ENCODE results near the gene PRKCE. TPM values are rescaled to one million over a fixed set of nuclear protein-coding genes. Genes with fewer than 3 reads are reported as not detected.

Gene PRKCE
- polyA plus RNA-seq, 1 of the 3 experiments (the other 2 are of a cell fraction): 16.3 TPM

DNA sequence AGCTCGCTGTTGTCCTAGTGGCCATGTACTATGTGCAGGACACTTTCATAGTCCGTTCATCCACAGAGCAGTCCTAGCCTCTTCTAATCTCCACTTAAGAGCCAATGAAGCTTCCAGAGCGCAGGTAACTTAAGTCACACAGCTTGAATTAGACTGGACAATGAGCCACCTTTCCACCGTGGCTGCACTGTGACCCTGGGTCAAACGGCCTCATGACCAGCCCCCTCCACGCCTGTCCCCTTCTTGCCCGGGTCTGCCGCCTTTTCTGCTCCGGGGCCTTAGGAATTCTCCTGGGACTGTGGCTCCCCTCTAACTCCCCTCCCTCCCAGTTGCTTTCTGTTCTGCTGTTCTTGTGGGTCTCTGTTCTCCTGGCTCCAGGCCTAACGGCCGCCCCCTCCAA lies 8.4 kb upstream of the PRKCE start (continued):
- TF ChIP-seq, protein P1, sequence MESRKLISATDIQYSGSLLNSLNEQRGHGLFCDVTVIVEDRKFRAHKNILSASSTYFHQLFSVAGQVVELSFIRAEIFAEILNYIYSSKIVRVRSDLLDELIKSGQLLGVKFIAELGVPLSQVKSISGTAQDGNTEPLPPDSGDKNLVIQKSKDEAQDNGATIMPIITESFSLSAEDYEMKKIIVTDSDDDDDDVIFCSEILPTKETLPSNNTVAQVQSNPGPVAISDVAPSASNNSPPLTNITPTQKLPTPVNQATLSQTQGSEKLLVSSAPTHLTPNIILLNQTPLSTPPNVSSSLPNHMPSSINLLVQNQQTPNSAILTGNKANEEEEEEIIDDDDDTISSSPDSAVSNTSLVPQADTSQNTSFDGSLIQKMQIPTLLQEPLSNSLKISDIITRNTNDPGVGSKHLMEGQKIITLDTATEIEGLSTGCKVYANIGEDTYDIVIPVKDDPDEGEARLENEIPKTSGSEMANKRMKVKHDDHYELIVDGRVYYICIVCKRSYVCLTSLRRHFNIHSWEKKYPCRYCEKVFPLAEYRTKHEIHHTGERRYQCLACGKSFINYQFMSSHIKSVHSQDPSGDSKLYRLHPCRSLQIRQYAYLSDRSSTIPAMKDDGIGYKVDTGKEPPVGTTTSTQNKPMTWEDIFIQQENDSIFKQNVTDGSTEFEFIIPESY (IDR thresholded peaks at IDR 0.05; ENCODE audit: borderline replicate concordance, low read depth): no peak
- TF ChIP-seq EZH2phosphoT487 (IDR thresholded peaks at IDR 0.05; ENCODE audit: borderline replicate concordance, low read depth): no peak
- TF ChIP-seq, protein P2, sequence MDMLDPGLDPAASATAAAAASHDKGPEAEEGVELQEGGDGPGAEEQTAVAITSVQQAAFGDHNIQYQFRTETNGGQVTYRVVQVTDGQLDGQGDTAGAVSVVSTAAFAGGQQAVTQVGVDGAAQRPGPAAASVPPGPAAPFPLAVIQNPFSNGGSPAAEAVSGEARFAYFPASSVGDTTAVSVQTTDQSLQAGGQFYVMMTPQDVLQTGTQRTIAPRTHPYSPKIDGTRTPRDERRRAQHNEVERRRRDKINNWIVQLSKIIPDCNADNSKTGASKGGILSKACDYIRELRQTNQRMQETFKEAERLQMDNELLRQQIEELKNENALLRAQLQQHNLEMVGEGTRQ (IDR thresholded peaks at IDR 0.05; ENCODE audit: borderline replicate concordance, low read depth, low read length): no peak
- TF ChIP-seq, protein P3, sequence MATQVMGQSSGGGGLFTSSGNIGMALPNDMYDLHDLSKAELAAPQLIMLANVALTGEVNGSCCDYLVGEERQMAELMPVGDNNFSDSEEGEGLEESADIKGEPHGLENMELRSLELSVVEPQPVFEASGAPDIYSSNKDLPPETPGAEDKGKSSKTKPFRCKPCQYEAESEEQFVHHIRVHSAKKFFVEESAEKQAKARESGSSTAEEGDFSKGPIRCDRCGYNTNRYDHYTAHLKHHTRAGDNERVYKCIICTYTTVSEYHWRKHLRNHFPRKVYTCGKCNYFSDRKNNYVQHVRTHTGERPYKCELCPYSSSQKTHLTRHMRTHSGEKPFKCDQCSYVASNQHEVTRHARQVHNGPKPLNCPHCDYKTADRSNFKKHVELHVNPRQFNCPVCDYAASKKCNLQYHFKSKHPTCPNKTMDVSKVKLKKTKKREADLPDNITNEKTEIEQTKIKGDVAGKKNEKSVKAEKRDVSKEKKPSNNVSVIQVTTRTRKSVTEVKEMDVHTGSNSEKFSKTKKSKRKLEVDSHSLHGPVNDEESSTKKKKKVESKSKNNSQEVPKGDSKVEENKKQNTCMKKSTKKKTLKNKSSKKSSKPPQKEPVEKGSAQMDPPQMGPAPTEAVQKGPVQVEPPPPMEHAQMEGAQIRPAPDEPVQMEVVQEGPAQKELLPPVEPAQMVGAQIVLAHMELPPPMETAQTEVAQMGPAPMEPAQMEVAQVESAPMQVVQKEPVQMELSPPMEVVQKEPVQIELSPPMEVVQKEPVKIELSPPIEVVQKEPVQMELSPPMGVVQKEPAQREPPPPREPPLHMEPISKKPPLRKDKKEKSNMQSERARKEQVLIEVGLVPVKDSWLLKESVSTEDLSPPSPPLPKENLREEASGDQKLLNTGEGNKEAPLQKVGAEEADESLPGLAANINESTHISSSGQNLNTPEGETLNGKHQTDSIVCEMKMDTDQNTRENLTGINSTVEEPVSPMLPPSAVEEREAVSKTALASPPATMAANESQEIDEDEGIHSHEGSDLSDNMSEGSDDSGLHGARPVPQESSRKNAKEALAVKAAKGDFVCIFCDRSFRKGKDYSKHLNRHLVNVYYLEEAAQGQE (IDR thresholded peaks at IDR 0.05; ENCODE audit: low read depth, low read length): no peak

DNA sequence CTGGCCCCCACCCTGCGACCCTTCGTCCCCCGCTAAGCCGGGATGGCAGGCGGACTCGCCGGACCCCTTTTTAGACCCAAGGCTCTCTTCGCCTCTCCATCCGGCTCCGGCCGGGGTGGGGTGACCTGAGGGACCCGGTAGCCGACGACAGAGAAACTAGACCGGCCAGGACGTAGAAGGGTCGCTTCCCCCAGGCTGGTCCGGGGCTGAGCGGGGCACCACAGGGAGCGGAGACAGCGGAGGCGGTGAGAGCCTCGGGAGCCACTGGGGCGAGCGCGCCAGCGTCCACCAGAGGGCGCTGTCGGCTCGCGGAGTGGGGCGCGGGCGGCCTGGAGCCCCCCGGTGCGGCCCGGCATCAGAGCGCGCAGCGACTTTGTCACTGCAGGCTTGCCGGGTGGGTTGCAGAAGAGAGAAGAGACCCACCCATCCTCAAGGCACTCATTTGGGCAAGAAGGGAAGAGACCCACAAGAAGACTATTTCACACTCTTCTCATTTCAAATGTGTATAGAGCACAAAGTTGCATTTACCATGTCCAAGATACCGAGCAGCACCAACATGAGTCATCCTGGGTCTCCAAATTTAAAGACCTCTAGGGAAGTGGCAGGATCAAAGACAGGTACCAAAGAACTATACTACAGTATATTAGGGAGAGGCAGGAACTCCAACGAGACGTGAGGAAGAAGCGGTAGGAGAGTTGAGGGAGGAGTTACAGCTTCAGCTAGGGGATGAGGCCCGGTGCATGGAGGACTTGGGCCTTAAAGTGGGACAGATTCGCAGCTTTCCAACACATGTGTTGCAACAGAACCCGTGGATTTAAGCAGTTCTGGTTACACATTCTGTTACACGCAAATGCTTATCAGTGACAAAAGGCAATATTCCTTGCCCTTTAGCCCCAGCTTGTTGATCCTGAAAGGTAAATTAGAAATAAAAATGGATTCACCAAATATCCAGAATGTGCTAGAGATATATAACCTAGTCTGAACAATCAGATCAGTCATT lies 7.6 kb upstream of the PRKCE start:
- Histone ChIP-seq H3K79me2 (ENCODE audit: insufficient read depth) (no peaks in the 10 kb centered on the region), H3K36me3 (replicated peaks in 1 of 2; ENCODE audit: control insufficient read depth in 1 of 2, insufficient read depth in 2 of 2, low read length in 1 of 2) (no peaks in the 10 kb centered on the region), H3K27ac (ENCODE audit: low read depth in 2 of 2, low read length in 1 of 2) (no peak overlapping the region), H3K4me1 (ENCODE audit: control insufficient read depth in 1 of 2, insufficient read depth in 2 of 2, low read depth in 1 of 2, low read length in 1 of 2) (peaks cover 0 to 10% of the 10 kb centered on the region in 2 experiments; a peak in 1 of 4 replicates), H2AFZ (ENCODE audit: low read depth) (peak overlapping the region; percentile 98), H3F3A (replicated peaks; ENCODE audit: insufficient read depth) (peaks cover 6% of the 10 kb centered on the region), H3K27me3 (ENCODE audit: insufficient read depth) (peaks cover 12% of the 10 kb centered on the region; the same call in 1 of the 2 replicates), H4K20me1 (ENCODE audit: insufficient read depth) (no peaks in the 10 kb centered on the region), H3K9me3 (no peaks in the 10 kb centered on the region), H3K9me2 (no peaks in the 10 kb centered on the region), H3K9ac (peak overlapping the region; percentile 70), H3K4me3 (ENCODE audit: low read depth in 2 of 2, low read length in 1 of 2) (peak overlapping the region; percentile 70 to 75), H3K4me2 (peak overlapping the region; percentile 99)
- CTCF ChIA-PET: interaction anchor here (0.6 to 4.1 kb wide), 52 partner anchors 10 to 815 kb away, joined by 3 to 64 read pairs (median 4); partner anchors contain the start of gene PRKCE
- POLR2A ChIA-PET: no interaction called here
- peak; percentile 98 for DNase-seq
- TF ChIP-seq, protein P3 (IDR thresholded peaks at IDR 0.05; ENCODE audit: low read depth, low read length): no peak
- TF ChIP-seq RAD21 (IDR thresholded peaks at IDR 0.05; ENCODE audit: low read length) (peak; percentile 99), FOXM1 (IDR thresholded peaks at IDR 0.05; ENCODE audit: low read depth) (peak; percentile 67; the same call in 1 of the 2 replicates), SIN3A (IDR thresholded peaks at IDR 0.05; ENCODE audit: borderline replicate concordance, low read depth, low read length) (peak; percentile 60; the same call in 1 of the 2 replicates), RCOR1 (IDR thresholded peaks at IDR 0.05; ENCODE audit: low read length) (peak; percentile 52; the same call in 1 of the 2 replicates), SMC3 (IDR thresholded peaks at IDR 0.05; ENCODE audit: low read depth, low read length) (peak; percentile 100), MEF2A (IDR thresholded peaks at IDR 0.05; ENCODE audit: borderline replicate concordance, low read depth) (no peak), MXI1 (IDR thresholded peaks at IDR 0.05; ENCODE audit: low read depth, low read length) (peak; percentile 56; the same call in 1 of the 2 replicates), TCF12 (IDR thresholded peaks at IDR 0.05) (no peak), NRF1 (IDR thresholded peaks at IDR 0.05; ENCODE audit: low read depth, low read length) (0 out of 2 replicates have a peak, but pooled peaks have one; percentile 29), RFX5 (IDR thresholded peaks at IDR 0.05; ENCODE audit: low read length) (peak; percentile 59; the same call in 1 of the 2 replicates)
- TF ChIP-seq, protein P4, sequence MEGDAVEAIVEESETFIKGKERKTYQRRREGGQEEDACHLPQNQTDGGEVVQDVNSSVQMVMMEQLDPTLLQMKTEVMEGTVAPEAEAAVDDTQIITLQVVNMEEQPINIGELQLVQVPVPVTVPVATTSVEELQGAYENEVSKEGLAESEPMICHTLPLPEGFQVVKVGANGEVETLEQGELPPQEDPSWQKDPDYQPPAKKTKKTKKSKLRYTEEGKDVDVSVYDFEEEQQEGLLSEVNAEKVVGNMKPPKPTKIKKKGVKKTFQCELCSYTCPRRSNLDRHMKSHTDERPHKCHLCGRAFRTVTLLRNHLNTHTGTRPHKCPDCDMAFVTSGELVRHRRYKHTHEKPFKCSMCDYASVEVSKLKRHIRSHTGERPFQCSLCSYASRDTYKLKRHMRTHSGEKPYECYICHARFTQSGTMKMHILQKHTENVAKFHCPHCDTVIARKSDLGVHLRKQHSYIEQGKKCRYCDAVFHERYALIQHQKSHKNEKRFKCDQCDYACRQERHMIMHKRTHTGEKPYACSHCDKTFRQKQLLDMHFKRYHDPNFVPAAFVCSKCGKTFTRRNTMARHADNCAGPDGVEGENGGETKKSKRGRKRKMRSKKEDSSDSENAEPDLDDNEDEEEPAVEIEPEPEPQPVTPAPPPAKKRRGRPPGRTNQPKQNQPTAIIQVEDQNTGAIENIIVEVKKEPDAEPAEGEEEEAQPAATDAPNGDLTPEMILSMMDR (IDR thresholded peaks at IDR 0.05): peak; percentile 92
- WGBS (ENCODE audit: low lambda C conversion rate): 18% methylated on average over 45 of the region's 49 CpGs

Measured in SK-N-SH (cell line).